HCT116 (cell line): ENCODE measurements around the gene CUBN. TPM values are rescaled to one million over a fixed set of nuclear protein-coding genes. Genes with fewer than 3 reads are reported as not detected.

ENCODE experiments used
- ATAC-seq: fragments of 200-7000 bp; cut with Tn5 transposase; 2 replicates; pipeline ENCODE4 v1.9.1; 2020; ENCODE audit warnings: mild to moderate bottlenecking, moderate library complexity
- BruUV-seq: library from RNA; stranded (reverse); fragments of 400-500 nt; replicated peaks from 2 replicates; lab custom pipeline; 2021; lab: Mats Ljungman, UMichigan
- CTCF ChIA-PET: fragments of 300-600 bp; sonication (Branson Sonifier 250); formaldehyde crosslinking; loops from one replicate; lab custom pipeline; 2021; ENCODE audit warnings: antibody characterized with exemption; lab: Charles Lee
- POLR2A ChIA-PET: fragments of 300-600, 350-600 bp; sonication (Branson Sonifier 250); formaldehyde crosslinking; loops from one replicate; lab custom pipeline; 2021; ENCODE audit warnings: antibody characterized with exemption; lab: Charles Lee
- RAD21 ChIA-PET, 2 experiments: fragments of 300-600 bp; sonication (Branson Sonifier 250); formaldehyde crosslinking; loops; one replicate each; lab custom pipeline; 2023; ENCODE audit warnings: low total read pairs in 2 of 2; ENCODE audit not compliant: uncharacterized antibody in 2 of 2, unreplicated experiment in 2 of 2, low non-redundant PET in 1 of 2; lab: Charles Lee
- DNase-seq: peaks from one replicate; pipeline ENCODE4 v3.0.0-alpha.2; 2010; ENCODE audit warnings: low read depth, low spot score
- H2AFZ ChIP-seq: fragments of 200-600 bp; shearing (Covaris generic), sonication (generic); 2 replicates; pipeline ENCODE4 v1.6.1; 2017; ENCODE audit warnings: low read depth, mixed run types, mixed read lengths, antibody characterized with exemption, low read length; ENCODE audit not compliant: poor library complexity, severe bottlenecking
- H3K27ac ChIP-seq: 2 replicates; pipeline ENCODE4 v1.5.1; 2012; ENCODE audit warnings: low read depth, low read length
- H3K27me3 ChIP-seq: fragments of 200-600 bp; sonication (generic); 2 replicates; pipeline ENCODE4 v1.6.1; 2016; ENCODE audit warnings: mixed run types, low read length, mixed read lengths; ENCODE audit not compliant: insufficient read depth
- H3K36me3 ChIP-seq, 2 experiments: fragments of 200-500 bp in 1 of 2; fragments of 200-600 bp in 1 of 2; sonication (Bioruptor generic) in 1 of 2; sonication (generic) in 1 of 2; 2 replicates each; pipeline versions ENCODE4 v1.5.1 to v1.6.1; 2014 to 2016; ENCODE audit warnings: low read length in 2 of 2, inconsistent platforms in 1 of 2, mixed read lengths in 1 of 2, mixed run types in 1 of 2; ENCODE audit not compliant: insufficient read depth in 2 of 2, control insufficient read depth in 1 of 2
- H3K4me1 ChIP-seq, 2 experiments: fragments of 200-600 bp in 1 of 2; sonication (generic) in 1 of 2; 2 replicates each; pipeline versions ENCODE4 v1.5.1 to v1.6.1; 2012 to 2017; ENCODE audit warnings: low read length in 2 of 2, inconsistent platforms in 1 of 2, mild to moderate bottlenecking in 1 of 2, mixed read lengths in 1 of 2, mixed run types in 1 of 2, moderate library complexity in 1 of 2; ENCODE audit not compliant: insufficient read depth in 2 of 2, control insufficient read depth in 1 of 2
- H3K4me2 ChIP-seq: fragments of 200-600 bp; sonication (generic); 2 replicates; pipeline ENCODE4 v1.6.1; 2017; ENCODE audit warnings: mixed run types, low read length, mixed read lengths
- H3K4me3 ChIP-seq, 2 experiments: fragments of 200-600 bp in 1 of 2; sonication (generic) in 1 of 2; replicated peaks in 1 of 2; 2 replicates each; pipeline ENCODE4 v1.5.1; 2011 to 2016; ENCODE audit warnings: low read length in 2 of 2, control low read depth in 1 of 2, low read depth in 1 of 2, mild to moderate bottlenecking in 1 of 2, mixed read lengths in 1 of 2, mixed run types in 1 of 2
- H3K79me2 ChIP-seq: fragments of 200-600 bp; sonication (generic); 2 replicates; pipeline ENCODE4 v1.6.1; 2017; ENCODE audit warnings: mild to moderate bottlenecking, mixed run types, low read length, moderate library complexity, mixed read lengths; ENCODE audit not compliant: insufficient read depth
- H3K9ac ChIP-seq: fragments of 200-600 bp; sonication (generic); 2 replicates; pipeline ENCODE4 v1.6.1; 2016; ENCODE audit warnings: low read length, mixed read lengths
- H3K9me2 ChIP-seq: fragments of 200-600 bp; sonication (generic), shearing (Covaris generic); 2 replicates; pipeline ENCODE4 v1.6.1; 2017; ENCODE audit warnings: mixed run types, mild to moderate bottlenecking, moderate library complexity; ENCODE audit not compliant: insufficient read depth
- H3K9me3 ChIP-seq, 2 experiments: fragments of 200-500 bp in 1 of 2; fragments of 200-600 bp in 1 of 2; sonication (Bioruptor generic) in 1 of 2; sonication (generic) in 1 of 2; 2 replicates each; pipeline ENCODE4 v1.6.1; 2014 to 2017; ENCODE audit warnings: low read length in 2 of 2, mixed read lengths in 2 of 2, inconsistent platforms in 1 of 2, low read depth in 1 of 2, mild to moderate bottlenecking in 1 of 2, mixed run types in 1 of 2, moderate library complexity in 1 of 2; ENCODE audit not compliant: control insufficient read depth in 1 of 2, insufficient read depth in 1 of 2
- H4K20me1 ChIP-seq: fragments of 200-600 bp; sonication (generic), shearing (Covaris generic); 2 replicates; pipeline ENCODE4 v1.6.1; 2017; ENCODE audit warnings: mixed run types, mild to moderate bottlenecking, moderate library complexity; ENCODE audit not compliant: insufficient read depth
- EZH2 ChIP-seq: fragments of 200-600 bp; sonication (generic); IDR thresholded peaks from 2 replicates; pipeline ENCODE4 v1.6.1; 2017; ENCODE audit warnings: antibody characterized with exemption, mixed run types
- JUND ChIP-seq: IDR thresholded peaks from 2 replicates; pipeline ENCODE4 v1.6.1; 2012
- RAD21 ChIP-seq: IDR thresholded peaks from 2 replicates; pipeline ENCODE4 v1.6.1; 2012; ENCODE audit warnings: low read depth, mild to moderate bottlenecking
- SP1 ChIP-seq: IDR thresholded peaks from 2 replicates; pipeline ENCODE4 v1.6.1; 2012; ENCODE audit warnings: low read depth
- SRF ChIP-seq: IDR thresholded peaks from 2 replicates; pipeline ENCODE4 v1.6.1; 2012; ENCODE audit warnings: low read depth
- ZFX ChIP-seq: fragments of 450-650 bp; IDR thresholded peaks from 2 replicates; pipeline ENCODE4 v1.6.1; 2017
- ZNF274 ChIP-seq: fragments of 200-500 bp; sonication (Bioruptor generic); IDR thresholded peaks from 2 replicates; pipeline ENCODE4 v1.6.1; 2014; ENCODE audit warnings: mild to moderate bottlenecking, low read depth, low read length, inconsistent platforms
- intact Hi-C: fragments of 100-400 bp; cut with micrococcal nuclease; formaldehyde crosslinking; loops from 2 replicates; pipeline ENCODE4 v1.10.0; 2022
- total RNA-seq: library from RNA; stranded (reverse); gene quantifications from one replicate; pipeline ENCODE4 v1.2.1, GENCODE V29; 2021; ENCODE audit not compliant: unreplicated experiment
- TF ChIP-seq, protein P1 (sequence below): IDR thresholded peaks from 2 replicates; pipeline ENCODE4 v1.6.1; 2011; ENCODE audit warnings: mild to moderate bottlenecking, low read length, moderate library complexity; ENCODE audit not compliant: insufficient replicate concordance; ENCODE audit errors: extremely low read depth

Gene CUBN
- total RNA-seq, 1 experiment from 2014 or later, result 1.2 TPM

DNA sequence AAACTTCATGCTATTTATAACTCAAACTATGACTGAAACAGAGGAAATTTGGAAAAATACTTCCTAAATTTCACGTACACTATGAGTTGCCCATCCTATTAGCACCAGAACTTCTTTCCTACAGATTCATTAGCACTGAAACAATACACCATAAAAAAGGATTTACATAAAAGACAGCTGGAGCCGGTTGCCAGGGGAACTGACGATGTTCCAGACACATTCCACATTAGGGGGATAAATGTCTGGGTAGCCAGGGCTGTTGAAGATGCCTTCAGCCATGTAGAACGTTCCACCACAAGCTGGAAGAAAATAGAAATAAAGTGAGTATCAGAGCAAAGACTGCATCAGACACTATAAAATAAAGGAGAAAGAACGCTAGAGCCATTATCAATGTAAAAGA is 182.5 kb downstream of the CUBN start:
- H3K9me2 ChIP-seq, result no peaks in the 10 kb centered on the region
- no peaks in the 10 kb centered on the region for H3K79me2 ChIP-seq
- no peak overlapping the region for H2AFZ ChIP-seq
- intact Hi-C loops, result no loop called here
- H3K4me3 ChIP-seq, result no peak overlapping the region
- ChIA-PET POLR2A (no interaction called here), CTCF (no interaction called here)
- H3K36me3 ChIP-seq, result no peaks in the 10 kb centered on the region
- no TSS peak for BruUV-seq
- DNase-seq, result no peak
- TF ChIP-seq EZH2 (no peak), ZFX (no peak)
- TF ChIP-seq, protein P1, sequence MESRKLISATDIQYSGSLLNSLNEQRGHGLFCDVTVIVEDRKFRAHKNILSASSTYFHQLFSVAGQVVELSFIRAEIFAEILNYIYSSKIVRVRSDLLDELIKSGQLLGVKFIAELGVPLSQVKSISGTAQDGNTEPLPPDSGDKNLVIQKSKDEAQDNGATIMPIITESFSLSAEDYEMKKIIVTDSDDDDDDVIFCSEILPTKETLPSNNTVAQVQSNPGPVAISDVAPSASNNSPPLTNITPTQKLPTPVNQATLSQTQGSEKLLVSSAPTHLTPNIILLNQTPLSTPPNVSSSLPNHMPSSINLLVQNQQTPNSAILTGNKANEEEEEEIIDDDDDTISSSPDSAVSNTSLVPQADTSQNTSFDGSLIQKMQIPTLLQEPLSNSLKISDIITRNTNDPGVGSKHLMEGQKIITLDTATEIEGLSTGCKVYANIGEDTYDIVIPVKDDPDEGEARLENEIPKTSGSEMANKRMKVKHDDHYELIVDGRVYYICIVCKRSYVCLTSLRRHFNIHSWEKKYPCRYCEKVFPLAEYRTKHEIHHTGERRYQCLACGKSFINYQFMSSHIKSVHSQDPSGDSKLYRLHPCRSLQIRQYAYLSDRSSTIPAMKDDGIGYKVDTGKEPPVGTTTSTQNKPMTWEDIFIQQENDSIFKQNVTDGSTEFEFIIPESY, result no peak
- TF ChIP-seq, all 23 proteins: peak for 0
- Histone ChIP-seq H4K20me1 (no peaks in the 10 kb centered on the region), H3K27me3 (no peaks in the 10 kb centered on the region), H3K27ac (no peak overlapping the region), H3K9me3 (no peaks in the 10 kb centered on the region), H3K4me2 (no peak overlapping the region), H3K9ac (no peak overlapping the region), H3K4me1 (peaks cover 0 to 7% of the 10 kb centered on the region in 2 experiments; a peak in 1 of 4 replicates)
- ATAC-seq, result no peak
- RAD21 ChIA-PET, result no interaction called here

DNA sequence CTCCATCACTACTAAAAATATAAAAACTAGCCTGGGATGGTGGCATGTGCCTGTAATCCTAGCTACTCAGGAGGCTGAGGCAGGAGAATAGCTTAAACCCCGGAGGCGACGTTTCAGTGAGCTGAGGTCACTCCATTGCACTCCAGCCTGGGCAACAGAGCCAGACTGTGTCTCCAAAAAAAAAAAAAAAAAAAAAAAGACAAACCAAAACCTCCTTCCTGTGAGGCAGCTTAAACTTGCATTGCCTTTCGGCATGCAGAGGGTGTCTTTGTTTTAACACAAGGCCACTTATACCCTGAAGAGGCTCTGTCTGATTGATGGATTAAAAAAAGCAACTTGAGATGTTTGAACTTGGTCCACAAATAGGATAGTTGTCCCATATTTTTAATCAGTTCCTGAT is 184.0 kb downstream of the CUBN start:
- no peak for DNase-seq
- no peak overlapping the region for H2AFZ ChIP-seq
- H3K4me3 ChIP-seq, result no peak overlapping the region
- RAD21 ChIA-PET, result no interaction called here
- ATAC-seq, result no peak
- no peak for TF ChIP-seq SP1
- TF ChIP-seq SRF, result no peak
- TF ChIP-seq ZNF274, result no peak
- TF ChIP-seq, protein P1, result no peak
- TF ChIP-seq RAD21, result no peak
- no peak for TF ChIP-seq JUND
- TF ChIP-seq, all 23 proteins: peak for 0
- CTCF ChIA-PET, result no interaction called here
- Histone ChIP-seq H3K9me2 (no peaks in the 10 kb centered on the region), H3K79me2 (no peaks in the 10 kb centered on the region), H3K36me3 (no peaks in the 10 kb centered on the region), H4K20me1 (no peaks in the 10 kb centered on the region), H3K9ac (no peak overlapping the region), H3K27me3 (no peaks in the 10 kb centered on the region), H3K4me2 (no peak overlapping the region), H3K9me3 (no peaks in the 10 kb centered on the region), H3K27ac (no peak overlapping the region), H3K4me1 (no peaks in the 10 kb centered on the region)
- BruUV-seq, result no TSS peak
- intact Hi-C loops, result no loop called here
- POLR2A ChIA-PET, result interaction anchor here (1.2 kb wide), 1 partner anchor 23 kb away, joined by 3 read pairs; no protein-coding TSS in a partner anchor
